GM19239 (cell line): ENCODE results near the gene BATF.
"Not testable (repeated sequence)": the region's sequence is repeated elsewhere in the genome, so short reads cannot be mapped to it uniquely, and the experiment has no call there.

Source experiments
- DNase-seq: peaks from one replicate; pipeline ENCODE4 v3.0.0; 2011; ENCODE audit warnings: low spot score; ENCODE audit not compliant: insufficient read length
- FAIRE-seq: peaks from 2 replicates; lab custom pipeline; 2011; peaks lifted over from hg19 to GRCh38; lab: Jason Lieb, UNC

The BATF gene

GRCh38 chr14:75522224-75522982 is at the start of gene BATF:
Gene BATF, plus strand, starts transcription at chr14:75522469. Its CDS starts 214 bp downstream, at chr14:75522683.
- DNase-seq (no peak), FAIRE-seq (peak; percentile 93)

GRCh38 chr14:75474127-75474526 is 48.1 kb upstream of the BATF start:
- DNase-seq, FAIRE-seq: not testable (repeated sequence)

DNA sequence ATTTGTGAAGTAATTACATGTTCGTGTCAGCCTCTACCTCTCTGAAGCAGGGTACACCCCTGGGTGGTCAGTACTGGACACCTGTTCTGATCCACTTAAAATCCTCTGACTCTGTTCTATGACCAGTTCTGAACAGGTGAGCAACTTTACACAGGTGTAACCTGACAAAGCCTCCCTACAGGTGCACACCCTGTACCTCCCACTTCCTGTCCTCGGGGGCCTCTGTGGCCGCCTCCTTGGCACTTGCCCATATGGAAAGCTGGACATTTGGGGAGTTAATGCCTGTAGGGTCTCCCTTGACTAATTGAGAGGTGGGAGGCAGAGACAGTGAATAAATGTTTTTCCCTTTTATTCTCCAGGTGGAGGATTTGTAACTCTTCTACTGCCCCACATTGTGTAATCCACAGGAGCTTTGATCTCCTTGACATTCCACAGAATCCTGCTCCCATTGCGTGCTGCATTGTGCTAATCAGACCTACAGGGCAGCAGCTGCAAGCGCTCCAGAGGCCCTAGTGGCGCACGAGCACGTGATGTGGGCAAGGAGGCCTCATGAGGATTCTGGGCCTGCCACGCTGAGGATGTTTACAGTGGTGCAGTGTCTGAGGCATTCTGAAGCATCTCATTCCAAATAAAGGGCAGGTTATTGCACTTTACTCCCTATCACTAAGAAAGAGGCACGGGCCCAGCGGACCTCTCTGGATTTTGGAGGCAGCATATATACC is 45.8 kb upstream of the BATF start:
- FAIRE-seq (no peak), DNase-seq (no peak)

DNA sequence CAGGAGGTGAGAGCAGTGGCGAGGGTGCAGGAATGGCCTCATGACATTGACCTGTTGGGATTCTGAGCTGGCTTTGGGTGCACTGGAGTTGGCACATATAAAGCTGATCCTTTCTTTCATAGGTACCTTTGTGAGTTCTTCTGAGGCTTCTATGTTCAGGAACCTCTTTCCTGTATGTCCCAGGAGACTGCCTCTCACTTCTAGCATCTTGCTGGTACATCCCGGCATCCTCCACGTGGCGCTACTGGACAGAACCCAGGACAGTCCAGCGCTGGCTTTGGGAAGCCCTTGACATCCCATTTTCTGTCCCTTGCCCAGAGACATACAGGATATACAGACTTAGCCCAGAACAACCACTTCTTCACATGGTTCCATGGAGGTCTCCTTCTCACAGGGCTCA is 44.4 kb upstream of the BATF start:
- no peak for FAIRE-seq
- no peak for DNase-seq

- FAIRE-seq (peak; percentile 89), DNase-seq (peak; percentile 50)
Observed at GRCh38 chr14:75479770-75480600, 42.3 kb upstream of the BATF start.

- no peak for FAIRE-seq
- DNase-seq = no peak
Observed at GRCh38 chr14:75482366-75482765, 39.9 kb upstream of the BATF start.

- DNase-seq (no peak), FAIRE-seq (no peak)
Observed at GRCh38 chr14:75484711-75485429, 37.4 kb upstream of the BATF start.

DNA sequence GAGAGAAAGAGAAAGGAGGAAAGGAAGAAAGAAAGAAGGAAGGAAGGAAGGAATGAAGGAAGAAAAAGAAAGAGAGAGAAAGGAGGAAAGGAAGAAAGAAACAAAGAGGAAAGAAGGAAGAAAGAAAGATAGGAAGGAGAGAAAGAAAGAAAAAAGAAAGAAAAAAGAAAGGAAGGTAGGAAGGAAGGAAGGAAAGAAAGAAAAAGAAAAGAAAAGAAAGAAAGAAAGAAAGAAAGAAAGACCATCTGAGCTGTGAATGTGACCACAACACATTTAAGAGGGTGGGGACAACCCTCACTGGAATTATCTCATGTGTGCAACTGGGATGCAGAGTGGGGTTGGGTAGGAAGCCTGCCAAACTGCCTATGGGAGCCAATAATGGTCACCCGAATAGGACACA is 36.0 kb upstream of the BATF start:
- FAIRE-seq = no peak

GRCh38 chr14:75487155-75487671 is 35.1 kb upstream of the BATF start:
- DNase-seq (peak; percentile 40), FAIRE-seq (no peak)

More for the DNA sequence above, 36.0 kb upstream of the BATF start:
- DNase-seq = no peak

GRCh38 chr14:75489480-75489837 is 32.8 kb upstream of the BATF start:
- FAIRE-seq (no peak), DNase-seq (no peak)

GRCh38 chr14:75491376-75491978 is 30.8 kb upstream of the BATF start:
- no peak for FAIRE-seq
- DNase-seq = no peak

GRCh38 chr14:75492832-75493591 is 29.3 kb upstream of the BATF start:
- no peak for DNase-seq
- FAIRE-seq = no peak

DNA sequence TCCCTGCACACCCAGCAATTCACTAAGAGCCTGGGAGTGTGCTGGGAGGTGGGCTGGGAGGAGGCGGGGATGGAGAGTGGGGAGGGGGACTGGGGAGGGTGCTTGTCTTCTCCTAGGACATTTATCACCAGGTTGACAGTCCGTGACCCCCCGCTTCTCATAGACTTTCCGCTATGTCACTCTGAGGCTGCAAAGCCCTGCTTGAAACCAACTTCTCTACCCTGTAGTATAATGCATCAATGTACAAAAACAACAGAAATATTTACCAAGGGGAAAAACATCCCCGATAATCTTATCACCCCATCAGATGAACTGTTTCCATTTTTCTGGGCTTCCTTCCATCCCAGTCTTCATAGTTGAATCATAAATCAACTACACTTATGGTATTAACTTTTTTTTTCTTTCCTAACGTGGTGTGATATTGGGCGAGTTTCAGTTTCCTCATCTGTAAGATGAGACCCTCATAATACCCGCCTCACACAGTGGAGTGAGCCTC is 28.6 kb upstream of the BATF start:
- peak; percentile 57 for FAIRE-seq
- no peak for DNase-seq

GRCh38 chr14:75494896-75495295 is 27.4 kb upstream of the BATF start:
- no peak for DNase-seq
- FAIRE-seq = peak; percentile 72

DNA sequence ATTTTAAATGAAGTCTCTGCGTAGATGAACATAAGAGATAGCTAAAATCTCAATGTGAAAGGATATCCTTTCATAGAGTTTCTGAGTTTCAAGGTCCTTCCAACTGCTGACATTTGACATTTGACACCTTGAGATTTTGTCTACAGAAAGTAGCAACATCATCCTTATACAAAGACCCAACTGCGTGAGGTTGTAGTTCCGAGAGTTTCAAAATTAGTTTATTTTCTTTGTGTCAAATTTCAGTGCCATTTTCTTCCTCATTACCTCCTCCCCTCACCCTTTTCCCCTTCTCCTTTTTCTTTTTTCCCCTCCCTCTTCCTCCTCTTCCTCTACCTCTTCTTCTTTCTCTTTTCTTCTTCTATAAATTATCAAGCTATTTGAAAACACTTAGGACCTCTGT is 26.9 kb upstream of the BATF start:
- DNase-seq (no peak), FAIRE-seq (peak; percentile 26)

GRCh38 chr14:75495882-75496281 is 26.4 kb upstream of the BATF start:
- DNase-seq = no peak
- FAIRE-seq = peak; percentile 55

DNA sequence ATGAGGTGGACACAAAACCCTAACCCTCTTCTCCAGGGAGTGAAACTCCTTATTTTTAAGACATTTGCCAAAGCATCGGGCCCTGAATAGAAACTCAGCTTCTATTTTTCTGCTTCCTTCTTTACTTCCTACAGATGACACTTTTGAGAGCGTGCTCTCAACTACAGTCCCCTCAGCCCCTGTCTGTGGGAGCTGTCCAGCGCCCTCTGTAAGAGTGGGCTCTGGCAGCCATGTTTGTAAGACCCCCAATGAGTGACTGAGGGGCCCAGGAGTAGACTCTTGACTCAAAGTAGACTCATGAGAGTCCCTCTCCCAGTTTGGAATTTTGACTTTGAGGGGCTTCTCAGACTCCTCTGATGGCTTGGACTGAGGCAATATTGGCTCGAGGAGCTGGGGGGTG is 25.5 kb upstream of the BATF start:
- DNase-seq = no peak
- FAIRE-seq = no peak

DNA sequence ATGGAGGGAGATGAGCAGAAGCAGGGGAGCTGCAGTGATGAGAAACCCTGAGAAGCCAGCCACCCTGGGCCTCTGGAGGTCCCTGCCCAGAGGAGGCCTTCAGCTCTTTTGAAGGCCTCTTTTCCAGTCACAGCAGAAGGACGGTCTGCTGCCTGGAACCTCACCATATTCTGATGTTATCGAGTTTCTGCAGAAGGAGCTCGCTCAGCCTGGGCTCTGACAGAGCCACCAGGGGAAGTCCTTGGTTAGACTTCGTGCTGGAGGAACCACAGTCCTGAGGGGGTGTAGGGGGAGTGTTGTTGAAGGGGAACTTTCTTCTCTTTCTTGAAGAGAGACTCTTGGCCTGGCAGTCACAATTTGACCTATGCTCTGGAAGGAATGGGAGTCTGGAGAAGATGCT is 25.1 kb upstream of the BATF start:
- DNase-seq = no peak
- FAIRE-seq = peak; percentile 83

GRCh38 chr14:75497701-75498100 is 24.6 kb upstream of the BATF start:
- DNase-seq (no peak), FAIRE-seq (no peak)
